ENCODE measurements around the gene ID3.

GRCh38 chr1:23517581-23517980 lies 41.7 kb downstream of the ID3 start:
- TF ChIP-seq CTCF (IDR thresholded peaks at IDR 0.05) = no peak
- no peak for TF ChIP-seq POLR2A (IDR thresholded peaks at IDR 0.05)
